Measurements from ENCODE around the gene HOXA2.

DNA sequence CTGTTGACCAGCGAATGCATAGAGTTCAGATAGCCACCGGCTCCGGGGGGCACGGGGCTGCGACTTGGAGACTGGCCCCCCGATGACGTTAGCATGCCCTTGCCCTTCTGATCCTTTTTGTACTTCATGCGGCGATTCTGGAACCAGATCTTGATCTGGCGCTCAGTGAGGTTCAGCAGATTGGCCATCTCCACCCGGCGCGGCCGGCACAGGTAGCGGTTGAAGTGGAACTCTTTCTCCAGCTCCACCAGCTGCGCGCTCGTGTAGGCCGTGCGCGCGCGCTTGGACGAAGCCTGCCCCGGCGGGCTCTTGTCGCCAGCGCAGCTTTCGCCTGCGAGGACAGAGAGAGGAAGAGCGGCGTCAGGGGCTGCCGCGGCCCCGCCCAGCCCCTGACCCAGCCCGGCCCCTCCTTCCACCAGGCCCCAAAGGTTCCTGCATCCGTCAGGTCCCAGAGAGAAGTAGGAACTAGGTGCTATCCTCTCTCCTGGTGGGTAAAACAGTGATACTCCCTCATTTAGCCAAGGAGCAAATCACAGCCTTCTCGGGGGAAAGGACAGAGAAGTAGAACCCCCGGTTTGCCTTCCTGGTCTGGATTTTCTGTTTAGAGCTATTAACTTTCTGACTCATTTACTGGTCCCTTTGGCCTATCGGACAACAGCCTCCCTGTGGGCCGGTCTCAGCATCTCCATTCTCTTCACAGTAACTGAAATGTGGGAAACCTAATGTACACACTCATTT lies 6.1 kb upstream of the HOXA2 start:
- TF ChIP-seq RAD21 (IDR thresholded peaks at IDR 0.05) (no peak), GABPA (IDR thresholded peaks at IDR 0.05 in 1 of 2, conservative IDR thresholded peaks at IDR 0.05 in 1 of 2) (no peak), SP1 (IDR thresholded peaks at IDR 0.05) (no peak), FOXA2 (IDR thresholded peaks at IDR 0.05) (no peak), RXRA (IDR thresholded peaks at IDR 0.05) (no peak), EGR1 (IDR thresholded peaks at IDR 0.05; ENCODE audit: low read depth in 2 of 2) (no peak), YY1 (IDR thresholded peaks at IDR 0.05) (no peak), JUND (IDR thresholded peaks at IDR 0.05) (no peak), TAF1 (conservative IDR thresholded peaks at IDR 0.05) (no peak)
- TF ChIP-seq, protein P1, sequence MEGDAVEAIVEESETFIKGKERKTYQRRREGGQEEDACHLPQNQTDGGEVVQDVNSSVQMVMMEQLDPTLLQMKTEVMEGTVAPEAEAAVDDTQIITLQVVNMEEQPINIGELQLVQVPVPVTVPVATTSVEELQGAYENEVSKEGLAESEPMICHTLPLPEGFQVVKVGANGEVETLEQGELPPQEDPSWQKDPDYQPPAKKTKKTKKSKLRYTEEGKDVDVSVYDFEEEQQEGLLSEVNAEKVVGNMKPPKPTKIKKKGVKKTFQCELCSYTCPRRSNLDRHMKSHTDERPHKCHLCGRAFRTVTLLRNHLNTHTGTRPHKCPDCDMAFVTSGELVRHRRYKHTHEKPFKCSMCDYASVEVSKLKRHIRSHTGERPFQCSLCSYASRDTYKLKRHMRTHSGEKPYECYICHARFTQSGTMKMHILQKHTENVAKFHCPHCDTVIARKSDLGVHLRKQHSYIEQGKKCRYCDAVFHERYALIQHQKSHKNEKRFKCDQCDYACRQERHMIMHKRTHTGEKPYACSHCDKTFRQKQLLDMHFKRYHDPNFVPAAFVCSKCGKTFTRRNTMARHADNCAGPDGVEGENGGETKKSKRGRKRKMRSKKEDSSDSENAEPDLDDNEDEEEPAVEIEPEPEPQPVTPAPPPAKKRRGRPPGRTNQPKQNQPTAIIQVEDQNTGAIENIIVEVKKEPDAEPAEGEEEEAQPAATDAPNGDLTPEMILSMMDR (IDR thresholded peaks at IDR 0.05; ENCODE audit: low read depth, low read length, missing input control) = no peak
- TF ChIP-seq, protein P2, sequence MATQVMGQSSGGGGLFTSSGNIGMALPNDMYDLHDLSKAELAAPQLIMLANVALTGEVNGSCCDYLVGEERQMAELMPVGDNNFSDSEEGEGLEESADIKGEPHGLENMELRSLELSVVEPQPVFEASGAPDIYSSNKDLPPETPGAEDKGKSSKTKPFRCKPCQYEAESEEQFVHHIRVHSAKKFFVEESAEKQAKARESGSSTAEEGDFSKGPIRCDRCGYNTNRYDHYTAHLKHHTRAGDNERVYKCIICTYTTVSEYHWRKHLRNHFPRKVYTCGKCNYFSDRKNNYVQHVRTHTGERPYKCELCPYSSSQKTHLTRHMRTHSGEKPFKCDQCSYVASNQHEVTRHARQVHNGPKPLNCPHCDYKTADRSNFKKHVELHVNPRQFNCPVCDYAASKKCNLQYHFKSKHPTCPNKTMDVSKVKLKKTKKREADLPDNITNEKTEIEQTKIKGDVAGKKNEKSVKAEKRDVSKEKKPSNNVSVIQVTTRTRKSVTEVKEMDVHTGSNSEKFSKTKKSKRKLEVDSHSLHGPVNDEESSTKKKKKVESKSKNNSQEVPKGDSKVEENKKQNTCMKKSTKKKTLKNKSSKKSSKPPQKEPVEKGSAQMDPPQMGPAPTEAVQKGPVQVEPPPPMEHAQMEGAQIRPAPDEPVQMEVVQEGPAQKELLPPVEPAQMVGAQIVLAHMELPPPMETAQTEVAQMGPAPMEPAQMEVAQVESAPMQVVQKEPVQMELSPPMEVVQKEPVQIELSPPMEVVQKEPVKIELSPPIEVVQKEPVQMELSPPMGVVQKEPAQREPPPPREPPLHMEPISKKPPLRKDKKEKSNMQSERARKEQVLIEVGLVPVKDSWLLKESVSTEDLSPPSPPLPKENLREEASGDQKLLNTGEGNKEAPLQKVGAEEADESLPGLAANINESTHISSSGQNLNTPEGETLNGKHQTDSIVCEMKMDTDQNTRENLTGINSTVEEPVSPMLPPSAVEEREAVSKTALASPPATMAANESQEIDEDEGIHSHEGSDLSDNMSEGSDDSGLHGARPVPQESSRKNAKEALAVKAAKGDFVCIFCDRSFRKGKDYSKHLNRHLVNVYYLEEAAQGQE (IDR thresholded peaks at IDR 0.05) = no peak
- TF ChIP-seq, protein P3, sequence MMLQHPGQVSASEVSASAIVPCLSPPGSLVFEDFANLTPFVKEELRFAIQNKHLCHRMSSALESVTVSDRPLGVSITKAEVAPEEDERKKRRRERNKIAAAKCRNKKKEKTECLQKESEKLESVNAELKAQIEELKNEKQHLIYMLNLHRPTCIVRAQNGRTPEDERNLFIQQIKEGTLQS (IDR thresholded peaks at IDR 0.05) = no peak
- TF ChIP-seq, protein P4, sequence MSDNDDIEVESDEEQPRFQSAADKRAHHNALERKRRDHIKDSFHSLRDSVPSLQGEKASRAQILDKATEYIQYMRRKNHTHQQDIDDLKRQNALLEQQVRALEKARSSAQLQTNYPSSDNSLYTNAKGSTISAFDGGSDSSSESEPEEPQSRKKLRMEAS (IDR thresholded peaks at IDR 0.05) = no peak
- TF ChIP-seq, protein P5, sequence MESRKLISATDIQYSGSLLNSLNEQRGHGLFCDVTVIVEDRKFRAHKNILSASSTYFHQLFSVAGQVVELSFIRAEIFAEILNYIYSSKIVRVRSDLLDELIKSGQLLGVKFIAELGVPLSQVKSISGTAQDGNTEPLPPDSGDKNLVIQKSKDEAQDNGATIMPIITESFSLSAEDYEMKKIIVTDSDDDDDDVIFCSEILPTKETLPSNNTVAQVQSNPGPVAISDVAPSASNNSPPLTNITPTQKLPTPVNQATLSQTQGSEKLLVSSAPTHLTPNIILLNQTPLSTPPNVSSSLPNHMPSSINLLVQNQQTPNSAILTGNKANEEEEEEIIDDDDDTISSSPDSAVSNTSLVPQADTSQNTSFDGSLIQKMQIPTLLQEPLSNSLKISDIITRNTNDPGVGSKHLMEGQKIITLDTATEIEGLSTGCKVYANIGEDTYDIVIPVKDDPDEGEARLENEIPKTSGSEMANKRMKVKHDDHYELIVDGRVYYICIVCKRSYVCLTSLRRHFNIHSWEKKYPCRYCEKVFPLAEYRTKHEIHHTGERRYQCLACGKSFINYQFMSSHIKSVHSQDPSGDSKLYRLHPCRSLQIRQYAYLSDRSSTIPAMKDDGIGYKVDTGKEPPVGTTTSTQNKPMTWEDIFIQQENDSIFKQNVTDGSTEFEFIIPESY (IDR thresholded peaks at IDR 0.05) = no peak
